ENCODE results near the gene PLEKHG4. TPM values are rescaled to one million over a fixed set of nuclear protein-coding genes. Genes with fewer than 3 reads are reported as not detected.

PLEKHG4 gene
- total and polyA plus RNA-seq, 9 of the 15 experiments (the other 6 are each of a cell fraction or from before 2014, with no cell fraction given): 3.7 to 36.8 (median 17.9) TPM

- TF ChIP-seq REST (IDR thresholded peaks at IDR 0.05; ENCODE audit: borderline replicate concordance): peak; percentile 50
- TF ChIP-seq REST (CRISPR knock-in tag; IDR thresholded peaks at IDR 0.05; ENCODE audit: low read depth): 0 out of 2 replicates have a peak, but pooled peaks have one; percentile 49
- no peak for TF ChIP-seq ETV6 (IDR thresholded peaks at IDR 0.05; ENCODE audit: borderline replicate concordance in 1 of 2, low read depth in 2 of 2, low read length in 1 of 2)
- TF ChIP-seq ETV6 (CRISPR knock-in tag; IDR thresholded peaks at IDR 0.05; ENCODE audit: borderline replicate concordance): 0 out of 2 replicates have a peak, but pooled peaks have one; percentile 19
- TF ChIP-seq, protein P1, sequence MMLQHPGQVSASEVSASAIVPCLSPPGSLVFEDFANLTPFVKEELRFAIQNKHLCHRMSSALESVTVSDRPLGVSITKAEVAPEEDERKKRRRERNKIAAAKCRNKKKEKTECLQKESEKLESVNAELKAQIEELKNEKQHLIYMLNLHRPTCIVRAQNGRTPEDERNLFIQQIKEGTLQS (IDR thresholded peaks at IDR 0.05): peak; percentile 71
- TF ChIP-seq, protein P1 (CRISPR knock-in tag; conservative IDR thresholded peaks at IDR 0.05): no peak
- TF ChIP-seq, protein P2, sequence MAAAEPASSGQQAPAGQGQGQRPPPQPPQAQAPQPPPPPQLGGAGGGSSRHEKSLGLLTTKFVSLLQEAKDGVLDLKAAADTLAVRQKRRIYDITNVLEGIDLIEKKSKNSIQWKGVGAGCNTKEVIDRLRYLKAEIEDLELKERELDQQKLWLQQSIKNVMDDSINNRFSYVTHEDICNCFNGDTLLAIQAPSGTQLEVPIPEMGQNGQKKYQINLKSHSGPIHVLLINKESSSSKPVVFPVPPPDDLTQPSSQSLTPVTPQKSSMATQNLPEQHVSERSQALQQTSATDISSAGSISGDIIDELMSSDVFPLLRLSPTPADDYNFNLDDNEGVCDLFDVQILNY (CRISPR knock-in tag; IDR thresholded peaks at IDR 0.05): no peak
- TF ChIP-seq RBM14 (IDR thresholded peaks at IDR 0.05; ENCODE audit: borderline replicate concordance, insufficient read depth, low read depth, low read length): no peak
- TF ChIP-seq CEBPB (tag; IDR thresholded peaks at IDR 0.05): peak; percentile 79
- TF ChIP-seq CCNT2 (IDR thresholded peaks at IDR 0.05; ENCODE audit: borderline replicate concordance, extremely low read depth, insufficient read length, low read depth, low read length): peak; percentile 41
- TF ChIP-seq ATF1 (CRISPR knock-in tag; IDR thresholded peaks at IDR 0.05): no peak
- peak; percentile 59 for TF ChIP-seq ATF1 (tag; IDR thresholded peaks at IDR 0.05)
- TF ChIP-seq, protein P3, sequence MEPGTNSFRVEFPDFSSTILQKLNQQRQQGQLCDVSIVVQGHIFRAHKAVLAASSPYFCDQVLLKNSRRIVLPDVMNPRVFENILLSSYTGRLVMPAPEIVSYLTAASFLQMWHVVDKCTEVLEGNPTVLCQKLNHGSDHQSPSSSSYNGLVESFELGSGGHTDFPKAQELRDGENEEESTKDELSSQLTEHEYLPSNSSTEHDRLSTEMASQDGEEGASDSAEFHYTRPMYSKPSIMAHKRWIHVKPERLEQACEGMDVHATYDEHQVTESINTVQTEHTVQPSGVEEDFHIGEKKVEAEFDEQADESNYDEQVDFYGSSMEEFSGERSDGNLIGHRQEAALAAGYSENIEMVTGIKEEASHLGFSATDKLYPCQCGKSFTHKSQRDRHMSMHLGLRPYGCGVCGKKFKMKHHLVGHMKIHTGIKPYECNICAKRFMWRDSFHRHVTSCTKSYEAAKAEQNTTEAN (CRISPR knock-in tag; IDR thresholded peaks at IDR 0.05): 0 out of 2 replicates have a peak, but pooled peaks have one; percentile 47
- peak; percentile 78 for TF ChIP-seq GATAD2A (IDR thresholded peaks at IDR 0.05)
- TF ChIP-seq, protein P4, sequence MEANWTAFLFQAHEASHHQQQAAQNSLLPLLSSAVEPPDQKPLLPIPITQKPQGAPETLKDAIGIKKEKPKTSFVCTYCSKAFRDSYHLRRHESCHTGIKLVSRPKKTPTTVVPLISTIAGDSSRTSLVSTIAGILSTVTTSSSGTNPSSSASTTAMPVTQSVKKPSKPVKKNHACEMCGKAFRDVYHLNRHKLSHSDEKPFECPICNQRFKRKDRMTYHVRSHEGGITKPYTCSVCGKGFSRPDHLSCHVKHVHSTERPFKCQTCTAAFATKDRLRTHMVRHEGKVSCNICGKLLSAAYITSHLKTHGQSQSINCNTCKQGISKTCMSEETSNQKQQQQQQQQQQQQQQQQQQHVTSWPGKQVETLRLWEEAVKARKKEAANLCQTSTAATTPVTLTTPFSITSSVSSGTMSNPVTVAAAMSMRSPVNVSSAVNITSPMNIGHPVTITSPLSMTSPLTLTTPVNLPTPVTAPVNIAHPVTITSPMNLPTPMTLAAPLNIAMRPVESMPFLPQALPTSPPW (CRISPR knock-in tag; IDR thresholded peaks at IDR 0.05): peak; percentile 94
Observed at GRCh38 chr16:67246081-67246755, 33.1 kb upstream of the PLEKHG4 start (continued).
